Ovary (tissue), 3 donors: ENCODE results near the gene CDADC1.

Experiments used
- POLR2A ChIP-seq: fragments of 450-650 bp; IDR thresholded peaks from one replicate; pipeline ENCODE4 v1.6.1; 2017; ENCODE audit warnings: antibody characterized with exemption, mild to moderate bottlenecking, moderate library complexity
- TF ChIP-seq, protein P1 (sequence below), 3 donors: fragments of 450-650 bp in 2 of 3; fragments of 200-600 bp in 1 of 3; IDR thresholded peaks; one replicate each; pipeline versions ENCODE4 v1.5.1 to v1.8.0; 2016 to 2022; ENCODE audit warnings: antibody characterized with exemption in 3 of 3, mild to moderate bottlenecking in 1 of 3
- donor health status: DM: no; HTN: no; CAD: no.

DNA sequence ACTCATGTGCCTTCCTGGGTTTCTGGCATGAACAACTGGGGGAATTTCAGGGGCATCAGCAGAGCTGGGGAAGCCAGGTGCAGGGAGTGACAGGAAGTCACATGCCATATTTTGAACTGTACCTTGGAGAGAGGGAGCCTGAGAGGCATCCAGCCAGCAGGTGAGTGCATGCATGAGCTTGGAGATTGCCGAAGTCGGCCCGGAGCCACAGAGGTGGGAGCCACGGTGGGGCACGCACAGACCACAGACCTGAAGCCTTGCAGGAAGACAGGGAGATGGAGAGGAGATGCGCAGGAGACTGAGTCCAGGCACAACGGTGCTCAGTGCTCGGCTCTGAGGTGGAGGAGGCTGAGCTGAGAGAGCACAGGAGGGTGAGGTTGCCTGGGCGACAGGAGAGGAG is 55.1 kb downstream of the CDADC1 start:
- no peak for TF ChIP-seq POLR2A
- TF ChIP-seq, protein P1, sequence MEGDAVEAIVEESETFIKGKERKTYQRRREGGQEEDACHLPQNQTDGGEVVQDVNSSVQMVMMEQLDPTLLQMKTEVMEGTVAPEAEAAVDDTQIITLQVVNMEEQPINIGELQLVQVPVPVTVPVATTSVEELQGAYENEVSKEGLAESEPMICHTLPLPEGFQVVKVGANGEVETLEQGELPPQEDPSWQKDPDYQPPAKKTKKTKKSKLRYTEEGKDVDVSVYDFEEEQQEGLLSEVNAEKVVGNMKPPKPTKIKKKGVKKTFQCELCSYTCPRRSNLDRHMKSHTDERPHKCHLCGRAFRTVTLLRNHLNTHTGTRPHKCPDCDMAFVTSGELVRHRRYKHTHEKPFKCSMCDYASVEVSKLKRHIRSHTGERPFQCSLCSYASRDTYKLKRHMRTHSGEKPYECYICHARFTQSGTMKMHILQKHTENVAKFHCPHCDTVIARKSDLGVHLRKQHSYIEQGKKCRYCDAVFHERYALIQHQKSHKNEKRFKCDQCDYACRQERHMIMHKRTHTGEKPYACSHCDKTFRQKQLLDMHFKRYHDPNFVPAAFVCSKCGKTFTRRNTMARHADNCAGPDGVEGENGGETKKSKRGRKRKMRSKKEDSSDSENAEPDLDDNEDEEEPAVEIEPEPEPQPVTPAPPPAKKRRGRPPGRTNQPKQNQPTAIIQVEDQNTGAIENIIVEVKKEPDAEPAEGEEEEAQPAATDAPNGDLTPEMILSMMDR (IDR thresholded peaks at IDR 0.05): no peak
